Mucosa of descending colon (tissue), 3 donors: ENCODE results near the gene CYSTM1. TPM values are rescaled to one million over a fixed set of nuclear protein-coding genes. Genes with fewer than 3 reads are reported as not detected.
A peak's percentile ranks its signal among the peaks of the same experiment; 100 is the strongest.

Source experiments
- ATAC-seq: fragments of 200-7000 bp; cut with Tn5 transposase; one replicate; pipeline ENCODE4 v1.9.1; 2020; ENCODE audit warnings: mild to moderate bottlenecking, moderate library complexity
- DNase-seq, 3 donors: peaks; one replicate each; pipeline ENCODE4 v3.0.0-alpha.2; 2020
- H3K36me3 ChIP-seq: fragments of 200-600 bp; one replicate; pipeline ENCODE4 v1.8.0; 2021; ENCODE audit warnings: low read depth, mild to moderate bottlenecking
- H3K4me1 ChIP-seq: fragments of 200-600 bp; one replicate; pipeline ENCODE4 v1.8.0; 2021; ENCODE audit warnings: low read depth, mild to moderate bottlenecking
- H3K4me3 ChIP-seq: fragments of 200-600 bp; one replicate; pipeline ENCODE4 v1.8.0; 2021; ENCODE audit warnings: mild to moderate bottlenecking
- H3K9me3 ChIP-seq: fragments of 200-600 bp; one replicate; pipeline ENCODE4 v1.8.0; 2021; ENCODE audit warnings: mild to moderate bottlenecking
- intact Hi-C, 2 donors: fragments of 100-400 bp; cut with DNase I in 1 of 2; cut with micrococcal nuclease in 1 of 2; formaldehyde crosslinking; loops; one replicate each; pipeline versions ENCODE4 v1.11.0 to v1.11.1; 2022; cut with DNase I, micrococcal nuclease
- total RNA-seq, 3 donors: library from RNA; stranded (reverse); fragmentation: NEBNext Ultra II Directional in 2 of 3; extraction: Animal tissue kit (Norgen Biotek cat#: 25700) in 2 of 3; gene quantifications; one replicate each; pipeline versions ENCODE4 v1.2.1 to v1.2.4, GENCODE V29; 2021 to 2023
- TF ChIP-seq, protein P1 (sequence below): fragments of 200-600 bp; IDR thresholded peaks from one replicate; pipeline ENCODE4 v1.8.0; 2022; ENCODE audit warnings: antibody characterized with exemption, mild to moderate bottlenecking
- donor health status: DM: no; HTN: no; CAD: no; lungs with moderate emphysema.
- donor health status: DM: no; HTN: no; CAD: no.
- donor health status: DM: no; HTN: yes; CAD: no.

Gene CYSTM1
- total RNA-seq, 3 donors from 2014 or later, result 76.3 to 175 (median 136) TPM

DNA sequence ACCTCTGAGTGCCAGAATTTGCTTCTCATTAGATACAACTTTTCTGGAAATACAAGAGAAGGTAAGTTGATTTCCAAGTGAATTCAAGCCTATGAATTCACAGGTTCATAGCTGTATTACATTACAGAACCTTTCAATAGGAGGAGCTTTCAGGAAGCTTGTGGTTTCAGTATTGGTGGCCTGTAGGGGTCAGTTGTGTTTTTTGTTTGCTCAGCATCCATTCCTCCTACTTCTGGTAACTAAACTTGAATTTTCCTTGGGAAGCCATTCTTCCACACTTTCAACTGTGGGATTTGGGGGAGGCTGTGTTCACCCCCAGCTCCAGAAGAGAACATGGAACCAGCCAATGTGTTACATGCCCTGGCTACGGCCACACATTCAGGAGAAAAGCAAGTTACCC lies 5.6 kb upstream of the CYSTM1 start:
- Histone ChIP-seq H3K4me3 (no peak overlapping the region), H3K36me3 (no peaks in the 10 kb centered on the region), H3K4me1 (peaks cover 15% of the 10 kb centered on the region), H3K9me3 (no peaks in the 10 kb centered on the region)
- DNase-seq, result no peak
- no peak for ATAC-seq
- TF ChIP-seq, protein P1, sequence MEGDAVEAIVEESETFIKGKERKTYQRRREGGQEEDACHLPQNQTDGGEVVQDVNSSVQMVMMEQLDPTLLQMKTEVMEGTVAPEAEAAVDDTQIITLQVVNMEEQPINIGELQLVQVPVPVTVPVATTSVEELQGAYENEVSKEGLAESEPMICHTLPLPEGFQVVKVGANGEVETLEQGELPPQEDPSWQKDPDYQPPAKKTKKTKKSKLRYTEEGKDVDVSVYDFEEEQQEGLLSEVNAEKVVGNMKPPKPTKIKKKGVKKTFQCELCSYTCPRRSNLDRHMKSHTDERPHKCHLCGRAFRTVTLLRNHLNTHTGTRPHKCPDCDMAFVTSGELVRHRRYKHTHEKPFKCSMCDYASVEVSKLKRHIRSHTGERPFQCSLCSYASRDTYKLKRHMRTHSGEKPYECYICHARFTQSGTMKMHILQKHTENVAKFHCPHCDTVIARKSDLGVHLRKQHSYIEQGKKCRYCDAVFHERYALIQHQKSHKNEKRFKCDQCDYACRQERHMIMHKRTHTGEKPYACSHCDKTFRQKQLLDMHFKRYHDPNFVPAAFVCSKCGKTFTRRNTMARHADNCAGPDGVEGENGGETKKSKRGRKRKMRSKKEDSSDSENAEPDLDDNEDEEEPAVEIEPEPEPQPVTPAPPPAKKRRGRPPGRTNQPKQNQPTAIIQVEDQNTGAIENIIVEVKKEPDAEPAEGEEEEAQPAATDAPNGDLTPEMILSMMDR, result no peak
- intact Hi-C loops, result loop anchor here in 1 of 2 donors (5.0 kb wide), 1 partner anchor 178 kb away; the partner anchor contains the start of gene HBEGF

DNA sequence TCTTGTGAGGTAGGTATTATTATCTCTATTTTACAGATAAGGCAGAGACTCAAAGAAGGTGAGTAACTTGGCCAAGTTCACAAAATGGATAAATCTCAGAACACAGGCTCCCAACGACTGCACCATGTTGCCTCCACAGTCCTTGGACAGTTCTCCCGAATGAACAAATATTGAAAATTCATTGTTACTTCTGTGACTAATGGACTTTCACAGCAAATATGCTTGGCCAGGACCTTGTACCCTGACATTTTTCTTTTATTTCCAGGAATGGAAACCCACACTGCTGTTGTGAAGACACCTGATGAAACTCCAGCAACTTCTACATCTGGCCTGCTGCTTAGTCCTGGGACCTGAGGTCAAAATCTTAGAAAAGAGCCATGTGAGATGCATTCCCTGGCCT lies 2.5 kb upstream of the CYSTM1 start:
- no peak overlapping the region for H3K4me3 ChIP-seq
- H3K36me3 ChIP-seq, result no peaks in the 10 kb centered on the region
- ATAC-seq (no peak), DNase-seq (no peak)
- intact Hi-C loops, result no loop called here
- H3K4me1 ChIP-seq, result peaks cover 16% of the 10 kb centered on the region
- TF ChIP-seq, protein P1, result no peak
- H3K9me3 ChIP-seq, result no peaks in the 10 kb centered on the region

DNA sequence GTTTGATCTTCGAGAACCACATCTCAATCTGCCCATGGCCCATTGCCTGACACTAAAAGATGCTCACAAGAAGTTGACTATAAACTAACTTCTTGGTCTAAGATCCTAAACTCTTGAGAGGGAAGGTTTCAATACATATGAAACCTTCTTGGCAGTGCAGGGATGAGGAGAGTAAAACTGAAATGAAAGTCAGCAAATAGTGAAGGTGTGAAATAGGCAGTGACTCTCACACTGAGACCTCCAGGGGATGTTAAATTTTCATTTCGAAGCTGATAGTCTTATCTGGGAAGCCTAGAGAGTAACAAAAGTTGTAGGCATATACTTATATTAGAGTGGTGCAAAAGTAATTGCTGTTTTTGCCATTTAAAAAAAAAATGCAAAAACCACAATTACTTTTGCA lies 974 bp upstream of the CYSTM1 start:
- H3K9me3 ChIP-seq, result no peaks in the 10 kb centered on the region
- TF ChIP-seq, protein P1, result no peak
- H3K4me3 ChIP-seq, result no peak overlapping the region
- ATAC-seq, result no peak
- no peak for DNase-seq
- intact Hi-C loops, result no loop called here
- H3K36me3 ChIP-seq, result no peaks in the 10 kb centered on the region
- H3K4me1 ChIP-seq, result peaks cover 20% of the 10 kb centered on the region

DNA sequence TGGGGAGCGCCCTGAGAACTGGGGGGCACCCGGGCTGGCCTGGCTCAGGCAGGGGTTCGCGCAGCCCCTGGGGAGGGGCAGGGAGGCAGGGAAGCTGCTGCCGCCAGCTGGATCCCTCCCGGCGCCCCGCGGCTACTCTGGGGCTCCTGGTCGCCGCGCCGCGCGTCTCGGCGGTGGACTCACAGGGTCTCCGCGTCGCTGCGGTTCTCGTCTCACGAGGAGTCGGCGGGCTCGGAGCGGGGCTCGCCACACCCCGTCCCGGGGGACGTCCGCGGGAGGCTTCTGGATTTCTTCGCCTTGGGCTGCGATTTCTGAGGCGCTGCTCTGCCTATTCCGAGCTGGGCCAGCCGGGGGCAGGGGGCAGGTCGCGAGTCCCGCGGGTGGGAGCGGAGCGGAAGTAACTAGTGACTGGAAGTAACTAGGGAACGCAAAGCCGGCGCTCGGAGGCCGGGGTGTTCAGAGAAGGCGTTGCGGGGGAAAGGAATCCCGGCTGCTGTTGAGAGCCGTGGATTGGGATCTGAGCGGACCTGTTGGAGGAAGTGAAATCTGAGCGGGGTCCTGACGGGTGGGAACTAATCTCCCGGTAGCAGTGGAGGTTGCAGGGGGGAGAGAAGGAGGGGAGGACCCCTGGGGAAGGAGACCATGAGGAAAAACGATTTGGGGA lies 511 bp downstream of the CYSTM1 start:
- Histone ChIP-seq H3K36me3 (no peaks in the 10 kb centered on the region), H3K4me1 (peaks cover 28% of the 10 kb centered on the region), H3K4me3 (peak overlapping the region; percentile 84), H3K9me3 (no peaks in the 10 kb centered on the region)
- TF ChIP-seq, protein P1, result no peak
- intact Hi-C loops, result no loop called here
- DNase-seq (peak; percentile 80 to 90 (median 86)), ATAC-seq (peak; percentile 67)

DNA sequence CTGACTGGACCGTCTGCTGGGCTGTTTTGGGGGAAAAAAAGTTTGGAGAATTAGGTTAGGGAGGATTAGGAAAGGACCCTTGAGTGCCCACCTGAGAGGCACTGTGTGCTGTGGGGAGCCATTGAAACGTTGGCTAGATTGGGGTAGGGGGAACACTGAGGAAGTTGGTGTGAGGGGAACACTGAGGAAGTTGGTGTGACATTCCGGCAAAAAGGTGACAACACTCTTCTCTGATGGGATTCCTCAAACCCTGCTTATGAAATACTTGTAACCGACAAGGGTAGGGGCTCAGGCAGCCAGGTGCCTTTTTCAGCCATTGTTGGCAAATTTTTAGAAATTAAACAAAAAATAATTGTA lies 1.0 kb downstream of the CYSTM1 start:
- ATAC-seq, result no peak

More for the DNA sequence above, 1.0 kb downstream of the CYSTM1 start:
- Histone ChIP-seq H3K4me1 (peaks cover 33% of the 10 kb centered on the region), H3K4me3 (peak overlapping the region; percentile 84), H3K9me3 (no peaks in the 10 kb centered on the region), H3K36me3 (no peaks in the 10 kb centered on the region)
- TF ChIP-seq, protein P1, result no peak
- DNase-seq, result no peak
- intact Hi-C loops, result no loop called here
